GM23338 (cell line): ENCODE measurements around the gene OPRM1. TPM values are rescaled to one million over a fixed set of nuclear protein-coding genes. Genes with fewer than 3 reads are reported as not detected.

Experiments
- ATAC-seq: fragments of 200-7000 bp; cut with Tn5 transposase; 3 replicates; pipeline ENCODE4 v1.9.1; 2020
- DNase-seq: peaks from one replicate; pipeline ENCODE4 v3.0.0-alpha.2; 2015; ENCODE audit warnings: low spot score
- H2AFZ ChIP-seq: fragments of 200-600 bp; sonication (generic); 2 replicates; pipeline ENCODE4 v1.8.0; 2016; ENCODE audit warnings: antibody characterized with exemption, mild to moderate bottlenecking, moderate library complexity
- H3F3A ChIP-seq: fragments of 200-600 bp; sonication (generic); replicated peaks from 2 replicates; pipeline ENCODE4 v1.8.0; 2017; ENCODE audit warnings: antibody characterized with exemption, mixed run types, low read depth
- H3K27ac ChIP-seq: fragments of 200-600 bp; sonication (generic); 2 replicates; pipeline ENCODE4 v1.6.1; 2016; ENCODE audit warnings: low read depth
- H3K27me3 ChIP-seq: fragments of 200-600 bp; sonication (generic); 2 replicates; pipeline ENCODE4 v1.8.0; 2016; ENCODE audit warnings: mild to moderate bottlenecking, mixed run types, moderate library complexity; ENCODE audit not compliant: insufficient read depth
- H3K36me3 ChIP-seq: fragments of 200-600 bp; sonication (generic); 2 replicates; pipeline ENCODE4 v1.8.0; 2016; ENCODE audit warnings: mild to moderate bottlenecking; ENCODE audit not compliant: insufficient read depth
- H3K4me1 ChIP-seq: fragments of 200-600 bp; sonication (generic); 2 replicates; pipeline ENCODE4 v1.8.0; 2016; ENCODE audit warnings: mild to moderate bottlenecking, moderate library complexity; ENCODE audit not compliant: insufficient read depth
- H3K4me2 ChIP-seq: fragments of 200-600 bp; sonication (generic); 2 replicates; pipeline ENCODE4 v1.7.1; 2017; ENCODE audit warnings: mixed run types
- H3K4me3 ChIP-seq: fragments of 200-600 bp; sonication (generic); 2 replicates; pipeline ENCODE4 v1.6.1; 2016; ENCODE audit warnings: mixed run types
- H3K79me2 ChIP-seq: fragments of 200-600 bp; sonication (generic); replicated peaks from 2 replicates; pipeline ENCODE4 v1.8.0; 2017; ENCODE audit warnings: mild to moderate bottlenecking; ENCODE audit not compliant: insufficient read depth
- H3K9me2 ChIP-seq: fragments of 200-600 bp; sonication (generic); 2 replicates; pipeline ENCODE4 v1.8.0; 2017; ENCODE audit not compliant: insufficient read depth
- H4K20me1 ChIP-seq: fragments of 200-600 bp; sonication (generic); replicated peaks from 2 replicates; pipeline ENCODE4 v1.8.0; 2017; ENCODE audit warnings: mild to moderate bottlenecking; ENCODE audit not compliant: insufficient read depth
- H3K27ac Mint-ChIP-seq: 2 replicates; pipeline ENCODE4 v1.8.0; 2020; ENCODE audit warnings: inconsistent platforms, mild to moderate bottlenecking, moderate library complexity, mixed read lengths
- H3K27me3 Mint-ChIP-seq: 3 replicates; pipeline ENCODE4 v1.8.0; 2022; ENCODE audit warnings: low read depth, mild to moderate bottlenecking, moderate library complexity, mixed read lengths, inconsistent platforms; ENCODE audit not compliant: insufficient read depth, poor library complexity
- H3K36me3 Mint-ChIP-seq: 3 replicates; pipeline ENCODE4 v1.8.0; 2021; ENCODE audit warnings: low read depth, mild to moderate bottlenecking, inconsistent platforms, moderate library complexity, mixed read lengths
- H3K4me1 Mint-ChIP-seq: 3 replicates; pipeline ENCODE4 v1.8.0; 2020; ENCODE audit warnings: mild to moderate bottlenecking, inconsistent platforms, mixed read lengths
- H3K4me3 Mint-ChIP-seq: 3 replicates; pipeline ENCODE4 v1.8.0; 2021; ENCODE audit warnings: moderate library complexity, mild to moderate bottlenecking, inconsistent platforms, mixed read lengths
- H3K9me3 Mint-ChIP-seq: 3 replicates; pipeline ENCODE4 v1.8.0; 2020; ENCODE audit warnings: moderate library complexity, mild to moderate bottlenecking, inconsistent platforms, mixed read lengths
- CREB1 ChIP-seq: fragments of 250-450 bp; sonication (Bioruptor Pico); IDR thresholded peaks from 2 replicates; pipeline ENCODE4 v1.5.0; 2020; ENCODE audit warnings: low read depth, mild to moderate bottlenecking, moderate library complexity
- ETS1 ChIP-seq: IDR thresholded peaks from 2 replicates; pipeline ENCODE4 v1.6.1; 2016; ENCODE audit warnings: antibody characterized with exemption
- EZH2 ChIP-seq: fragments of 200-600 bp; sonication (generic); IDR thresholded peaks from one replicate; pipeline ENCODE4 v1.8.0; 2017; ENCODE audit warnings: antibody characterized with exemption, mild to moderate bottlenecking, low read depth; ENCODE audit not compliant: unreplicated experiment
- EZH2phosphoT487 ChIP-seq: fragments of 200-600 bp; sonication (generic); IDR thresholded peaks from one replicate; pipeline ENCODE4 v1.8.1; 2018; ENCODE audit warnings: antibody characterized with exemption; ENCODE audit not compliant: unreplicated experiment
- JUNB ChIP-seq: IDR thresholded peaks from one replicate; pipeline ENCODE4 v1.6.1; 2016; ENCODE audit warnings: antibody characterized with exemption; ENCODE audit not compliant: unreplicated experiment
- NANOG ChIP-seq: IDR thresholded peaks from 2 replicates; pipeline ENCODE4 v1.6.1; 2016; ENCODE audit warnings: antibody characterized with exemption, borderline replicate concordance
- POLR2AphosphoS5 ChIP-seq: IDR thresholded peaks from 2 replicates; pipeline ENCODE4 v1.6.1; 2016; ENCODE audit warnings: antibody characterized with exemption, low read depth
- STAT1 ChIP-seq: IDR thresholded peaks from one replicate; pipeline ENCODE4 v1.6.1; 2016; ENCODE audit warnings: antibody characterized with exemption; ENCODE audit not compliant: unreplicated experiment
- ZNF114 ChIP-seq: fragments of 250-450 bp; sonication (Bioruptor Pico); IDR thresholded peaks from 2 replicates; pipeline ENCODE4 v1.5.0; 2020; ENCODE audit warnings: mild to moderate bottlenecking, moderate library complexity
- ZNF331 ChIP-seq: fragments of 250-450 bp; sonication (Bioruptor Pico); IDR thresholded peaks from 2 replicates; pipeline ENCODE4 v1.5.0; 2020; ENCODE audit warnings: low read depth, mild to moderate bottlenecking, moderate library complexity
- ZNF462 ChIP-seq: fragments of 250-450 bp; sonication (Bioruptor Pico); IDR thresholded peaks from 2 replicates; pipeline ENCODE4 v1.5.0; 2020; ENCODE audit warnings: mild to moderate bottlenecking, moderate library complexity
- polyA plus RNA-seq: library from polyadenylated mRNA; unstranded; fragments of >200 nt; fragmentation: Nextera tagmentation; extraction: Ambion mirVana; gene quantifications from 2 replicates; pipeline ENCODE4 v1.2.1, GENCODE V29; 2016
- total RNA-seq: library from RNA; depleted of rRNA; stranded (reverse); fragments of >200 nt; shearing (Covaris generic); gene quantifications from 2 replicates; pipeline ENCODE4 v1.2.3, GENCODE V29; 2014
- TF ChIP-seq, protein P1 (sequence below): IDR thresholded peaks from one replicate; pipeline ENCODE4 v1.6.1; 2018; ENCODE audit warnings: antibody characterized with exemption; ENCODE audit not compliant: unreplicated experiment
- TF ChIP-seq, protein P2 (sequence below), 2 experiments: fragments of 200-600 bp in 1 of 2; sonication (generic) in 1 of 2; conservative IDR thresholded peaks; 2 replicates each; pipeline versions ENCODE4 v1.5.1 to v1.6.1; 2016 to 2017; ENCODE audit warnings: antibody characterized with exemption in 2 of 2, low read depth in 2 of 2, mild to moderate bottlenecking in 2 of 2, moderate library complexity in 1 of 2

The OPRM1 gene
- total and polyA plus RNA-seq, 2 experiments from 2014 or later, result 0.52 TPM; not detected in 1

GRCh38 chr6:154257067-154257466, 218.0 kb downstream of the OPRM1 start:
- Histone ChIP-seq H3K27me3 (no peaks in the 10 kb centered on the region), H3K9me2 (0 out of 2 replicates have a peak, but pooled peaks cover 5% of the 10 kb centered on the region), H3K4me2 (no peak overlapping the region), H4K20me1 (no peaks in the 10 kb centered on the region), H2AFZ (no peak overlapping the region), H3K4me3 (no peak overlapping the region), H3K4me1 (no peaks in the 10 kb centered on the region), H3K27ac (no peak overlapping the region), H3F3A (no peaks in the 10 kb centered on the region), H3K79me2 (no peaks in the 10 kb centered on the region), H3K36me3 (no peaks in the 10 kb centered on the region)
- H3K36me3 Mint-ChIP-seq, result no peaks in the 10 kb centered on the region
- DNase-seq (no peak), ATAC-seq (no peak)
- no peaks in the 10 kb centered on the region for H3K4me1 Mint-ChIP-seq
- peaks cover 2% of the 10 kb centered on the region for H3K27me3 Mint-ChIP-seq
- no peak overlapping the region for H3K4me3 Mint-ChIP-seq
- no peaks in the 10 kb centered on the region for H3K9me3 Mint-ChIP-seq
- no peak for TF ChIP-seq EZH2phosphoT487
- no peak for TF ChIP-seq EZH2
- TF ChIP-seq, protein P1, sequence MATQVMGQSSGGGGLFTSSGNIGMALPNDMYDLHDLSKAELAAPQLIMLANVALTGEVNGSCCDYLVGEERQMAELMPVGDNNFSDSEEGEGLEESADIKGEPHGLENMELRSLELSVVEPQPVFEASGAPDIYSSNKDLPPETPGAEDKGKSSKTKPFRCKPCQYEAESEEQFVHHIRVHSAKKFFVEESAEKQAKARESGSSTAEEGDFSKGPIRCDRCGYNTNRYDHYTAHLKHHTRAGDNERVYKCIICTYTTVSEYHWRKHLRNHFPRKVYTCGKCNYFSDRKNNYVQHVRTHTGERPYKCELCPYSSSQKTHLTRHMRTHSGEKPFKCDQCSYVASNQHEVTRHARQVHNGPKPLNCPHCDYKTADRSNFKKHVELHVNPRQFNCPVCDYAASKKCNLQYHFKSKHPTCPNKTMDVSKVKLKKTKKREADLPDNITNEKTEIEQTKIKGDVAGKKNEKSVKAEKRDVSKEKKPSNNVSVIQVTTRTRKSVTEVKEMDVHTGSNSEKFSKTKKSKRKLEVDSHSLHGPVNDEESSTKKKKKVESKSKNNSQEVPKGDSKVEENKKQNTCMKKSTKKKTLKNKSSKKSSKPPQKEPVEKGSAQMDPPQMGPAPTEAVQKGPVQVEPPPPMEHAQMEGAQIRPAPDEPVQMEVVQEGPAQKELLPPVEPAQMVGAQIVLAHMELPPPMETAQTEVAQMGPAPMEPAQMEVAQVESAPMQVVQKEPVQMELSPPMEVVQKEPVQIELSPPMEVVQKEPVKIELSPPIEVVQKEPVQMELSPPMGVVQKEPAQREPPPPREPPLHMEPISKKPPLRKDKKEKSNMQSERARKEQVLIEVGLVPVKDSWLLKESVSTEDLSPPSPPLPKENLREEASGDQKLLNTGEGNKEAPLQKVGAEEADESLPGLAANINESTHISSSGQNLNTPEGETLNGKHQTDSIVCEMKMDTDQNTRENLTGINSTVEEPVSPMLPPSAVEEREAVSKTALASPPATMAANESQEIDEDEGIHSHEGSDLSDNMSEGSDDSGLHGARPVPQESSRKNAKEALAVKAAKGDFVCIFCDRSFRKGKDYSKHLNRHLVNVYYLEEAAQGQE, result no peak
- TF ChIP-seq CREB1, result no peak
- no peak for TF ChIP-seq ETS1
- TF ChIP-seq ZNF331 (CRISPR knock-in tag), result no peak
- TF ChIP-seq POLR2AphosphoS5, result no peak
- no peak for TF ChIP-seq ZNF462
- TF ChIP-seq STAT1, result no peak
- TF ChIP-seq JUNB, result no peak
- TF ChIP-seq, protein P2, sequence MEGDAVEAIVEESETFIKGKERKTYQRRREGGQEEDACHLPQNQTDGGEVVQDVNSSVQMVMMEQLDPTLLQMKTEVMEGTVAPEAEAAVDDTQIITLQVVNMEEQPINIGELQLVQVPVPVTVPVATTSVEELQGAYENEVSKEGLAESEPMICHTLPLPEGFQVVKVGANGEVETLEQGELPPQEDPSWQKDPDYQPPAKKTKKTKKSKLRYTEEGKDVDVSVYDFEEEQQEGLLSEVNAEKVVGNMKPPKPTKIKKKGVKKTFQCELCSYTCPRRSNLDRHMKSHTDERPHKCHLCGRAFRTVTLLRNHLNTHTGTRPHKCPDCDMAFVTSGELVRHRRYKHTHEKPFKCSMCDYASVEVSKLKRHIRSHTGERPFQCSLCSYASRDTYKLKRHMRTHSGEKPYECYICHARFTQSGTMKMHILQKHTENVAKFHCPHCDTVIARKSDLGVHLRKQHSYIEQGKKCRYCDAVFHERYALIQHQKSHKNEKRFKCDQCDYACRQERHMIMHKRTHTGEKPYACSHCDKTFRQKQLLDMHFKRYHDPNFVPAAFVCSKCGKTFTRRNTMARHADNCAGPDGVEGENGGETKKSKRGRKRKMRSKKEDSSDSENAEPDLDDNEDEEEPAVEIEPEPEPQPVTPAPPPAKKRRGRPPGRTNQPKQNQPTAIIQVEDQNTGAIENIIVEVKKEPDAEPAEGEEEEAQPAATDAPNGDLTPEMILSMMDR (conservative IDR thresholded peaks at IDR 0.05; ENCODE audit: low read depth in 2 of 2), result no peak
- TF ChIP-seq ZNF114, result no peak
- no peak for TF ChIP-seq NANOG
- no peak overlapping the region for H3K27ac Mint-ChIP-seq
